Keratinocyte (primary cell): Measurements from ENCODE around the gene CLNK. TPM values are rescaled to one million over a fixed set of nuclear protein-coding genes. Genes with fewer than 3 reads are reported as not detected.
A peak's percentile ranks its signal among the peaks of the same experiment; 100 is the strongest.

Source experiments
- DNase-seq: peaks from one replicate; pipeline ENCODE4 v3.0.0-alpha.2; 2011; ENCODE audit warnings: low read depth, missing footprints, low spot score
- FAIRE-seq: peaks from 2 replicates; lab custom pipeline; 2011; peaks lifted over from hg19 to GRCh38; lab: Jason Lieb, UNC
- H2AFZ ChIP-seq: 2 replicates; pipeline ENCODE4 v1.6.0; 2012; ENCODE audit warnings: low read length, control low read depth, inconsistent platforms; ENCODE audit not compliant: control insufficient read depth
- H3K27ac ChIP-seq: 2 replicates; pipeline ENCODE4 v1.5.1; 2011; ENCODE audit warnings: low read length; ENCODE audit not compliant: control insufficient read depth, insufficient read depth
- H3K27me3 ChIP-seq: 3 replicates; pipeline ENCODE4 v1.6.0; 2011; ENCODE audit warnings: low read length; ENCODE audit not compliant: control insufficient read depth, insufficient read depth; ENCODE audit errors: extremely low read depth
- H3K36me3 ChIP-seq, 2 experiments: 2 replicates in 1 of 2; 3 replicates in 1 of 2; pipeline ENCODE4 v1.5.1; 2011; ENCODE audit warnings: low read length in 2 of 2, mild to moderate bottlenecking in 1 of 2; ENCODE audit not compliant: control insufficient read depth in 2 of 2, insufficient read depth in 2 of 2; ENCODE audit errors: extremely low read depth in 1 of 2
- H3K4me1 ChIP-seq: 3 replicates; pipeline ENCODE4 v1.5.1; 2011; ENCODE audit warnings: low read length; ENCODE audit not compliant: control insufficient read depth, insufficient read depth; ENCODE audit errors: extremely low read depth
- H3K4me2 ChIP-seq: 3 replicates; pipeline ENCODE4 v1.6.0; 2011; ENCODE audit warnings: low read depth, low read length; ENCODE audit not compliant: control insufficient read depth, insufficient read depth; ENCODE audit errors: extremely low read depth
- H3K4me3 ChIP-seq, 3 experiments: fragments of 200-600 bp in 1 of 3; sonication (generic) in 1 of 3; 2 replicates in 2 of 3; 3 replicates in 1 of 3; pipeline ENCODE4 v1.5.1; 2011 to 2016; ENCODE audit warnings: low read length in 3 of 3, mild to moderate bottlenecking in 3 of 3, control low read depth in 2 of 3, inconsistent platforms in 1 of 3, low read depth in 1 of 3, mixed read lengths in 1 of 3, mixed run types in 1 of 3, moderate library complexity in 1 of 3; ENCODE audit not compliant: control insufficient read depth in 2 of 3, insufficient read depth in 2 of 3; ENCODE audit errors: extremely low read depth in 1 of 3
- H3K79me2 ChIP-seq: 2 replicates; pipeline ENCODE4 v1.6.0; 2012; ENCODE audit warnings: low read length; ENCODE audit not compliant: control insufficient read depth, insufficient read depth
- H3K9ac ChIP-seq: 3 replicates; pipeline ENCODE4 v1.6.0; 2011; ENCODE audit warnings: low read length; ENCODE audit not compliant: control insufficient read depth, insufficient read depth; ENCODE audit errors: extremely low read depth
- H3K9me1 ChIP-seq: 3 replicates; pipeline ENCODE4 v1.6.0; 2011; ENCODE audit warnings: low read length; ENCODE audit not compliant: control insufficient read depth, insufficient read depth; ENCODE audit errors: extremely low read depth
- H3K9me3 ChIP-seq: 2 replicates; pipeline ENCODE4 v1.5.1; 2012; ENCODE audit warnings: low read depth, low read length; ENCODE audit not compliant: control insufficient read depth
- H4K20me1 ChIP-seq: 3 replicates; pipeline ENCODE4 v1.6.0; 2011; ENCODE audit warnings: low read length; ENCODE audit not compliant: control insufficient read depth, insufficient read depth; ENCODE audit errors: extremely low read depth
- EZH2 ChIP-seq: IDR thresholded peaks from one replicate; pipeline ENCODE4 v1.6.1; 2012; ENCODE audit warnings: inconsistent platforms, mild to moderate bottlenecking, low read length, moderate library complexity
- dilution Hi-C: fragments of 300-500 bp; cut with MboI; formaldehyde crosslinking; loops from one replicate; pipeline ENCODE4 v1.7.0; 2020; ENCODE audit warnings: low sequenced_read_pairs; ENCODE audit not compliant: extremely low pct_ligation_motif_present
- polyA plus RNA-seq, 5 experiments: library from polyadenylated mRNA; depleted of rRNA in 3 of 5; stranded (reverse) in 3 of 5; stranded (forward) in 1 of 5; unstranded in 1 of 5; fragments of >200 nt; gene quantifications; 1 replicate in 1 of 5; 2 replicates in 3 of 5; 3 replicates in 1 of 5; pipeline versions ENCODE4 v1.2.1 to v1.2.3, GENCODE V29; 2011 to 2012; ENCODE audit warnings: missing spikeins in 2 of 5, low read depth in 1 of 5, low replicate concordance in 1 of 5
- TF ChIP-seq, protein P1 (sequence below), 3 experiments: IDR thresholded peaks in 1 of 3; conservative IDR thresholded peaks in 1 of 3; optimal IDR thresholded peaks in 1 of 3; 2 replicates in 2 of 3; 3 replicates in 1 of 3; pipeline versions ENCODE3 to v1.5.1; 2011; ENCODE audit warnings: low read length in 3 of 3, mild to moderate bottlenecking in 3 of 3, moderate library complexity in 2 of 3, control low read depth in 1 of 3, inconsistent platforms in 1 of 3; ENCODE audit not compliant: insufficient read depth in 2 of 3; ENCODE audit errors: extremely low read depth in 1 of 3

The CLNK gene
- polyA plus RNA-seq, 1 donor (not counting 4 experiments of a cell fraction or from before 2014, with no cell fraction given), result not detected

DNA sequence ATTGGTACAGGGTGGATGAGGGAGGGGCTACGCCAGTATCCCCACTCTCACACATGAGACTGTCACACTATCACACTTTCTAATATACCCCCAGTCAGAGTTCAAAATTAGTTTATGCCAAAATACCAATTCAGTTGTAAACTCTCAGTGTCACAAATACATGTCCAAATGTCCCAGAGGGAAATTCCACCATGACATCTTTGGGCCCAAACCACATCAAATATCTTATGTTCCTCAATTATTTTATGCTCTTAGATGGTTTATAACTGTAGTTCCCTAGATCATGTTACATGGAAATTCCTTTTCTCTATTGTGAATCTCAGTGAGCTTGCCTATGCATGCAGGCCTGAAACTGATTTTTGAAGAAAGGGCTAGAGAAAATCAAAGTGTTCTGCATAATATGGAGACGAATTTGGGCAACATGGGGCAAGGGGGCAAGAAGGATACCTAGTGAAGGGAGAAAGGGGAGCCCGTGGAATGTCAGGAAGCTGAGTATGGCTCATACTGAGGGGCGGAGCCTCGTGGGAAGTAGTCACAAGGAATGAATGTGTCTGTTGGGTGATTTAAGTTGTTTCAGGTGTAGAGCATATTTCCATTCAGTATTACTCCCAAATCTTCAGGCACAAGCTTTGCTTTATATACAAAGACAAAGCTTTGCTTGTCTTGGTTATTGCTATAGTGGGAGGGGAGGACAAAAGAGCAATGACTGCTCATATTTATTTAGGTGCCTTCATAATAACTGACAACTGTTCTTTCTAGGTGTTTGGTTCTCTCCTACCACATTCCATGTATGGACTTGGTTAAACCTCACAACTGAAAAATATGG, 40.8 kb downstream of the CLNK start:
- Histone ChIP-seq H2AFZ (no peak overlapping the region), H3K4me1 (peaks cover 6% of the 10 kb centered on the region), H3K27ac (no peak overlapping the region), H3K9ac (no peak overlapping the region), H3K36me3 (no peaks in the 10 kb centered on the region), H3K79me2 (no peaks in the 10 kb centered on the region), H3K9me3 (no peaks in the 10 kb centered on the region), H3K4me2 (no peak overlapping the region), H3K4me3 (no peak overlapping the region), H3K9me1 (no peaks in the 10 kb centered on the region), H3K27me3 (no peaks in the 10 kb centered on the region), H4K20me1 (no peaks in the 10 kb centered on the region)
- dilution Hi-C loops, result no loop called here
- FAIRE-seq, result peak; percentile 55
- no peak for DNase-seq
- TF ChIP-seq EZH2, result no peak
- TF ChIP-seq, protein P1, sequence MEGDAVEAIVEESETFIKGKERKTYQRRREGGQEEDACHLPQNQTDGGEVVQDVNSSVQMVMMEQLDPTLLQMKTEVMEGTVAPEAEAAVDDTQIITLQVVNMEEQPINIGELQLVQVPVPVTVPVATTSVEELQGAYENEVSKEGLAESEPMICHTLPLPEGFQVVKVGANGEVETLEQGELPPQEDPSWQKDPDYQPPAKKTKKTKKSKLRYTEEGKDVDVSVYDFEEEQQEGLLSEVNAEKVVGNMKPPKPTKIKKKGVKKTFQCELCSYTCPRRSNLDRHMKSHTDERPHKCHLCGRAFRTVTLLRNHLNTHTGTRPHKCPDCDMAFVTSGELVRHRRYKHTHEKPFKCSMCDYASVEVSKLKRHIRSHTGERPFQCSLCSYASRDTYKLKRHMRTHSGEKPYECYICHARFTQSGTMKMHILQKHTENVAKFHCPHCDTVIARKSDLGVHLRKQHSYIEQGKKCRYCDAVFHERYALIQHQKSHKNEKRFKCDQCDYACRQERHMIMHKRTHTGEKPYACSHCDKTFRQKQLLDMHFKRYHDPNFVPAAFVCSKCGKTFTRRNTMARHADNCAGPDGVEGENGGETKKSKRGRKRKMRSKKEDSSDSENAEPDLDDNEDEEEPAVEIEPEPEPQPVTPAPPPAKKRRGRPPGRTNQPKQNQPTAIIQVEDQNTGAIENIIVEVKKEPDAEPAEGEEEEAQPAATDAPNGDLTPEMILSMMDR (optimal IDR thresholded peaks at IDR 0.05 in 1 of 3, IDR thresholded peaks at IDR 0.05 in 1 of 3, conservative IDR thresholded peaks at IDR 0.05 in 1 of 3; ENCODE audit: extremely low read depth in 1 of 3, insufficient read depth in 2 of 3, low read length in 3 of 3), result no peak

GRCh38 chr4:10640561-10641201, 43.9 kb downstream of the CLNK start:
- DNase-seq, result no peak
- Histone ChIP-seq H2AFZ (no peak overlapping the region), H3K9me1 (no peaks in the 10 kb centered on the region), H3K9me3 (no peaks in the 10 kb centered on the region), H3K36me3 (no peaks in the 10 kb centered on the region), H3K79me2 (no peaks in the 10 kb centered on the region), H3K27ac (no peak overlapping the region), H3K4me1 (peaks cover 6% of the 10 kb centered on the region), H3K9ac (no peak overlapping the region), H4K20me1 (no peaks in the 10 kb centered on the region), H3K27me3 (no peaks in the 10 kb centered on the region), H3K4me3 (no peak overlapping the region), H3K4me2 (no peak overlapping the region)
- TF ChIP-seq, protein P1 (optimal IDR thresholded peaks at IDR 0.05 in 1 of 3, IDR thresholded peaks at IDR 0.05 in 1 of 3, conservative IDR thresholded peaks at IDR 0.05 in 1 of 3; ENCODE audit: extremely low read depth in 1 of 3, insufficient read depth in 2 of 3, low read length in 3 of 3), result no peak
- no peak for TF ChIP-seq EZH2
- FAIRE-seq, result no peak
- dilution Hi-C loops, result no loop called here
